Kidney (tissue), 14 donors: ENCODE results near the gene SETD3. TPM values are rescaled to one million over a fixed set of nuclear protein-coding genes. Genes with fewer than 3 reads are reported as not detected.

Source experiments
- DNase-seq, 5 donors: peaks; one replicate each; pipeline ENCODE4 v3.0.0-alpha.2; 2013 to 2020
- FAIRE-seq: peaks from 2 replicates; lab custom pipeline; 2012; peaks lifted over from hg19 to GRCh38; lab: Jason Lieb, UNC
- H3K27ac ChIP-seq, 2 donors: one replicate each; pipeline ENCODE4 v1.7.0; 2013; ENCODE audit warnings: low read depth in 2 of 2, low read length in 2 of 2, inconsistent platforms in 1 of 2
- H3K27me3 ChIP-seq: one replicate; pipeline ENCODE4 v1.7.1; 2013; ENCODE audit warnings: low read length, inconsistent platforms; ENCODE audit not compliant: control insufficient read depth, insufficient read depth
- H3K36me3 ChIP-seq, 3 donors: one replicate each; pipeline versions ENCODE4 v1.7.0 to v1.7.1; 2013; ENCODE audit warnings: low read length in 3 of 3, control low read depth in 1 of 3, inconsistent platforms in 1 of 3; ENCODE audit not compliant: insufficient read depth in 3 of 3, control insufficient read depth in 2 of 3
- H3K4me1 ChIP-seq, 3 donors: one replicate each; pipeline versions ENCODE4 v1.7.0 to v1.7.1; 2013; ENCODE audit warnings: low read length in 3 of 3, inconsistent platforms in 1 of 3, low read depth in 1 of 3; ENCODE audit not compliant: control insufficient read depth in 2 of 3, insufficient read depth in 2 of 3
- H3K4me3 ChIP-seq, 3 donors: one replicate each; pipeline versions ENCODE4 v1.7.0 to v1.8.1; 2013; ENCODE audit warnings: low read length in 3 of 3, control low read depth in 1 of 3, inconsistent platforms in 1 of 3
- H3K9ac ChIP-seq, 3 donors: one replicate each; pipeline versions ENCODE4 v1.7.0 to v1.7.1; 2013; ENCODE audit warnings: low read length in 3 of 3, control low read depth in 1 of 3, inconsistent platforms in 1 of 3
- H3K9me3 ChIP-seq, 3 donors: one replicate each; pipeline versions ENCODE4 v1.7.0 to v1.7.1; 2013; ENCODE audit warnings: low read length in 3 of 3, control low read depth in 1 of 3, inconsistent platforms in 1 of 3; ENCODE audit not compliant: control insufficient read depth in 2 of 3, insufficient read depth in 1 of 3
- intact Hi-C: fragments of 100-400 bp; cut with DNase I; formaldehyde crosslinking; loops from one replicate; pipeline ENCODE4 v1.11.1; 2022
- polyA plus RNA-seq: library from polyadenylated mRNA; stranded (reverse); fragments of 350-450 nt; fragmentation: Illumina TruSeq; extraction: RNeasy Lipid Tissue Mini Kit (QIAGEN cat#74804); gene quantifications from one replicate; pipeline ENCODE4 v1.2.3, GENCODE V29; 2014; ENCODE audit warnings: low read depth, low replicate concordance; ENCODE audit not compliant: insufficient read depth
- total RNA-seq: library from RNA; stranded (reverse); fragmentation: NEBNext Ultra II Directional; extraction: Animal tissue kit (Norgen Biotek cat#: 25700); gene quantifications from one replicate; pipeline ENCODE4 v1.2.1, GENCODE V29; 2021
- TF ChIP-seq, protein P1 (sequence below): IDR thresholded peaks from 3 replicates; pipeline ENCODE4 v1.5.1; 2012; ENCODE audit warnings: mild to moderate bottlenecking, moderate library complexity, borderline replicate concordance; ENCODE audit not compliant: insufficient read depth; ENCODE audit errors: extremely low read depth
- donor health status: control.
- donor health status: control.
- donor health status: control.
- donor health status: control.
- donor health status: control.
- donor health status: DM: yes; HTN: yes; CAD: no.
- donor health status: Normal renal cell carcinoma (clear cell type).

Gene SETD3
- total and polyA plus RNA-seq, 2 donors from 2014 or later: 74.0 to 85.6 TPM

DNA sequence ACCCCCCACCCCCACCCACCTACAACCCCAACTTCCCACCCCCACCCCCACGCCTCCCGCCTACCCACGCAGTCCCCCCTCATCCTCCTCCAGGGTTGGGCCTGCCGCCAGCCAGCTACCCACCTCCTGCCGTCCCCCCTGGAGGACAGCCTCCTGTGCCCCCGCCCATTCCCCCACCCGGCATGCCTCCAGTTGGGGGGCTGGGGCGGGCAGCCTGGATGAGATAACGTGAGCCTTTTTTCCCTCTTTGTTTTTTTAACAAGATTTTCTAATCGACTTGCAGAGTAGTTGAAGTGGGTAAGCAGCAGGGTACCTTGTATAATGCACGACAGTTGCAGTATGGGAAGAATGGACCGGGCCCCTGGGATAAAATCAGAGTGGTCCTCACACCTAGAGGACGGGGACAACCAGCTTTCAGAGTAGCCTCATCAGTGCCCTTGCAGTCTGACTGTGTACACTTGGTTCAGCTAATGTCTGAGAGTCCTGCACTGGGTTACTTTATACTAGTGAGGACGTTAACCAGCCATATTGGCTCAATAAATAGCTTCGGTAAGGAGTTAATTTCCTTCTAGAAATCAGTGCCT lies 30.0 kb upstream of the SETD3 start:
- H3K36me3 ChIP-seq: peaks cover 7 to 26% (median 14%) of the 10 kb centered on the region in 3 donors

DNA sequence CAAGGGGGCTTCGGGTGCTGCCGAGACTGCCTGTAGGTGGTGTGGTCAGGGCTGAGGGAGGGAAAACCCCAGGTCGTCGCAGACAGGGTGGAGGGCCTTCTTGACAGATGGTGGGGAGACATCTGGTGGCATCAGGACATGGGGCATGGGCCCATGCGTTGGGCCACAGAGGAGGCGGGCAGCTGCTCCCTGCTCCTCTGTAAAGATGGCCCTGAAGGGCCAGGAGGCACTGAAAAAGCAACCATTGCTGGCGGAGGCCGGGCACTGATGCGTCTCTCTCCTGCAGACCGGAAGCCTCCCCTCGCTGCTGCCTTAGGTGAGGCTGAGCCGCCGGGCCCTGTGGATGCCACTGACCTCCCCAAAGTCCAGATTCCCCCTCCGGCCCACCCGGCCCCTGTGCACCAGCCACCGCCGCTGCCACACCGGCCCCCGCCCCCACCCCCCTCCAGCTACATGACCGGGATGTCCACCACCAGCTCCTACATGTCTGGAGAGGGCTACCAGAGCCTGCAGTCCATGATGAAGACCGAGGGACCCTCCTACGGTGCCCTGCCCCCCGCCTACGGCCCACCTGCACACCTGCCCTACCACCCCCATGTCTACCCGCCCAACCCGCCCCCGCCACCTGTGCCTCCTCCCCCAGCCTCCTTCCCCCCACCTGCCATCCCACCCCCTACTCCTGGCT lies 29.4 kb upstream of the SETD3 start:
- Histone ChIP-seq H3K27ac (no peak overlapping the region), H3K27me3 (no peaks in the 10 kb centered on the region), H3K36me3 (peaks cover 7 to 26% (median 16%) of the 10 kb centered on the region in 3 donors), H3K4me1 (no peaks in the 10 kb centered on the region), H3K9ac (no peak overlapping the region), H3K4me3 (no peak overlapping the region), H3K9me3 (no peaks in the 10 kb centered on the region)
- FAIRE-seq (no peak), DNase-seq (peak in 1 of 5 donors; percentile 70)
- intact Hi-C loops: no loop called here
- TF ChIP-seq, protein P1, sequence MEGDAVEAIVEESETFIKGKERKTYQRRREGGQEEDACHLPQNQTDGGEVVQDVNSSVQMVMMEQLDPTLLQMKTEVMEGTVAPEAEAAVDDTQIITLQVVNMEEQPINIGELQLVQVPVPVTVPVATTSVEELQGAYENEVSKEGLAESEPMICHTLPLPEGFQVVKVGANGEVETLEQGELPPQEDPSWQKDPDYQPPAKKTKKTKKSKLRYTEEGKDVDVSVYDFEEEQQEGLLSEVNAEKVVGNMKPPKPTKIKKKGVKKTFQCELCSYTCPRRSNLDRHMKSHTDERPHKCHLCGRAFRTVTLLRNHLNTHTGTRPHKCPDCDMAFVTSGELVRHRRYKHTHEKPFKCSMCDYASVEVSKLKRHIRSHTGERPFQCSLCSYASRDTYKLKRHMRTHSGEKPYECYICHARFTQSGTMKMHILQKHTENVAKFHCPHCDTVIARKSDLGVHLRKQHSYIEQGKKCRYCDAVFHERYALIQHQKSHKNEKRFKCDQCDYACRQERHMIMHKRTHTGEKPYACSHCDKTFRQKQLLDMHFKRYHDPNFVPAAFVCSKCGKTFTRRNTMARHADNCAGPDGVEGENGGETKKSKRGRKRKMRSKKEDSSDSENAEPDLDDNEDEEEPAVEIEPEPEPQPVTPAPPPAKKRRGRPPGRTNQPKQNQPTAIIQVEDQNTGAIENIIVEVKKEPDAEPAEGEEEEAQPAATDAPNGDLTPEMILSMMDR: no peak

More for the DNA sequence above, 30.0 kb upstream of the SETD3 start:
- no peaks in the 10 kb centered on the region for H3K27me3 ChIP-seq
- TF ChIP-seq, protein P1: no peak
- no peak overlapping the region for H3K4me3 ChIP-seq
- DNase-seq: peak in 1 of 5 donors; percentile 75
- no peaks in the 10 kb centered on the region for H3K4me1 ChIP-seq
- H3K9me3 ChIP-seq: no peaks in the 10 kb centered on the region
- no peak overlapping the region for H3K9ac ChIP-seq
- FAIRE-seq: no peak
- intact Hi-C loops: no loop called here
- H3K27ac ChIP-seq: no peak overlapping the region

DNA sequence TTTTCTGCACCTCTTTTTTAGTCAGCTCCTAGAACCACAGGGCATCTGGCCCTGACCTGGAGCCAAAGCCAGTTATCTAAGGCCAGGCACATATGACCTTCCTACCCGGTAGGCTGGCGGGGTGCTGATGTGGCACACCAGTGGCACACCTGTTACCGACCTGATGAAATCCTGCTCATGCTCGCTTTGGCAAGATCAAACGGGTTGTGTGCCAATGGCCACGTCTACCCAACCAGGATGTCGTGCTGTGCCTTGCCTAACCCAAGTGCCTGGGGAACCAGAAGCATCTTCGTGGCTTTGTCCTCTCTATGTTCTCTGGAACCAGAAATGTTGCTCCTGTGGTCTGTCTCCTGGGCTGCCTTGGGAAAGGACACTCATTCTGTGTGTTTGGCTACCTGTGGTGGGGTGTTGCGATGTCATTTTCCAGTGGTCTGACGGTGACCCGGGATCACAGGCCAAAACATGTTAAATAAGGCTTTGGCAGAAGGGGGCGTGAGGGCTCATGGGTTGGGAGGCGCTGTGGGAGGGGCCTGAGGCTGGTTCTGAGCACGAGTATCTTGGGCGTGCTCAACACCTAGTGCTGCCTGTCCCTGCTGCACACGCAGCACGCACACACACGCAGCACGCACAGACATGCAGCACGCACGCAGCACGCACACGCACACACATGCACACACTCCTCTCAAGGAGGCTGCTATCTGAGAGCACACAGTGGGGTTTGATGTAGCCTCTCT lies 28.4 kb upstream of the SETD3 start:
- DNase-seq: peak in 1 of 5 donors; percentile 45

More for the DNA sequence above, 28.4 kb upstream of the SETD3 start:
- TF ChIP-seq, protein P1: no peak
- H3K9ac ChIP-seq: no peak overlapping the region
- H3K36me3 ChIP-seq: peaks cover 7 to 31% (median 24%) of the 10 kb centered on the region in 3 donors
- no peaks in the 10 kb centered on the region for H3K9me3 ChIP-seq
- no peaks in the 10 kb centered on the region for H3K27me3 ChIP-seq
- FAIRE-seq: no peak
- intact Hi-C loops: no loop called here
- H3K4me3 ChIP-seq: no peak overlapping the region
- H3K4me1 ChIP-seq: no peaks in the 10 kb centered on the region
- H3K27ac ChIP-seq: no peak overlapping the region
